ENCODE measurements around the gene UTP20.

Gene UTP20

DNA sequence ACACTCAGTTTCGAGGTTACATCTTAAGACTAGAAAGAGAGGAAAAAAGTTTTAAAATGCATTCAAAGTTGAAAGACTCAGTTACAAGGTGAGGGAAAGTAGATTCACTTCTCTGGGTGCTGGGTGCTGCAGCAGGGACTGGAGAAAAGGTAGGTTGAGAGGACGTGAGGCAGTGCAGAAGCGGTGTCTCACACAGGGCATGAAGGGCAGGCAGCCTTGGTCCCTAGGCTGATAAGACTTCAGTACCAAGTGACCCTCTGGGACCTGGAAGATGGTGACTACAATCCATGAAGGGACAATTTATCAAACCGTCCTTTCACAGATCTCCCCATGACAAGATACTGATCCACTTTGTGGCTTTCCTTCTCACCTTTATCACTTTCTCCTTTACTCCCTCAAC is 22.5 kb upstream of the UTP20 start:
- no peak overlapping the region for H3K27ac ChIP-seq
- TF ChIP-seq FOXP2 (optimal IDR thresholded peaks at IDR 0.05; ENCODE audit: control extremely low read depth, extremely low read length, insufficient read depth) (no peak), EZH2 (IDR thresholded peaks at IDR 0.05) (no peak), POLR2AphosphoS5 (IDR thresholded peaks at IDR 0.05; ENCODE audit: borderline replicate concordance, low read depth, low read length) (no peak)
- DNase-seq (ENCODE audit: low read depth, low spot score) = no peak
- no peak overlapping the region for H3K9ac ChIP-seq (ENCODE audit: insufficient read length)
- no peaks in the 10 kb centered on the region for H3K9me3 ChIP-seq (ENCODE audit: low read depth, low read length)
- no peak overlapping the region for H3K4me3 ChIP-seq
- H3K36me3 ChIP-seq (ENCODE audit: insufficient read depth, low read length) = no peaks in the 10 kb centered on the region

DNA sequence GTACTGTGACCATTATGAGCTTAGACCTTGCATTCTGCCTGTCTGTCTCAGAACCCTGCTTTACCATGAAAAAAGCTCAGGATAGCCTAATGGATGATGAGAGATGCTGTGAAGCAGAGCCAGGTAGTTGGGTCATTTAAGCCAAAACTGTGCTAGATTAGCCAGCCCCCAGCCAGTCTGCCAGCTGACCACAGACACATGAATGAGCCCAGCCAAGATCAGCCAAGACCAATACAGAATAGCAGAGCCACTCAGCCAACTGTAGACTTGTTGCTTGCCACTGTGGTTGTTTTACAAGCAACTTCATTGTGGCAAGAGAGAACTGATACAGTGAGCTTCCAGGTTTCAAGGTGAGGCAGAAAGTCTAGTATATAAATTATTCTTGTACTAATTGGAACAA is 12.8 kb upstream of the UTP20 start:
- Histone ChIP-seq H3K36me3 (ENCODE audit: insufficient read depth, low read length) (no peaks in the 10 kb centered on the region), H3K27ac (no peak overlapping the region), H3K9ac (ENCODE audit: insufficient read length) (no peak overlapping the region), H3K4me3 (no peak overlapping the region), H3K9me3 (ENCODE audit: low read depth, low read length) (no peaks in the 10 kb centered on the region)
- DNase-seq (ENCODE audit: low read depth, low spot score) = no peak
- TF ChIP-seq FOXP2 (optimal IDR thresholded peaks at IDR 0.05; ENCODE audit: control extremely low read depth, extremely low read length, insufficient read depth) (no peak), EZH2 (IDR thresholded peaks at IDR 0.05) (no peak), POLR2AphosphoS5 (IDR thresholded peaks at IDR 0.05; ENCODE audit: borderline replicate concordance, low read depth, low read length) (no peak)

DNA sequence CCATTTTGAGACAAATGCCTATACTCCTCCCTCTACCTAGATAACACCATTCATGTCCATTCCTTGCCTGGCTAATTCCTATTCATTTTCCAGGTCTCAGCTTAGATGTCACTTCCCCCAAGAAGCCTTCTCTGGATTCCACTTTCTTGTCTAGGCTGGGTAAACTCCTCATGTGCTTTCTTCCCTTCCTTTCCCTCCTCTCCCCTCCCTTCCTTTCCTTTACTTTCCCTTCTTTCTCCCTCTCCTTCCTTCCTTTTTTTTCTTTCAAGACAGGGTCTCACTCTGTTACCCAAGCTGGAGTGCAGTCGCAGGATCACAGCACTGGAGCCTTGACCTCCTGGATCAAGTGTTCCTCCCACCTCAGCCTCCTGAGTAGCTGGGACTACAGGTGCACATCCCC is 3.5 kb upstream of the UTP20 start:
- H3K4me3 ChIP-seq = no peak overlapping the region
- H3K36me3 ChIP-seq (ENCODE audit: insufficient read depth, low read length) = no peaks in the 10 kb centered on the region
- TF ChIP-seq FOXP2 (optimal IDR thresholded peaks at IDR 0.05; ENCODE audit: control extremely low read depth, extremely low read length, insufficient read depth) (no peak), POLR2AphosphoS5 (IDR thresholded peaks at IDR 0.05; ENCODE audit: borderline replicate concordance, low read depth, low read length) (no peak), EZH2 (IDR thresholded peaks at IDR 0.05) (no peak)
- no peak for DNase-seq (ENCODE audit: low read depth, low spot score)
- no peaks in the 10 kb centered on the region for H3K9me3 ChIP-seq (ENCODE audit: low read depth, low read length)
- H3K9ac ChIP-seq (ENCODE audit: insufficient read length) = no peak overlapping the region
- no peak overlapping the region for H3K27ac ChIP-seq

DNA sequence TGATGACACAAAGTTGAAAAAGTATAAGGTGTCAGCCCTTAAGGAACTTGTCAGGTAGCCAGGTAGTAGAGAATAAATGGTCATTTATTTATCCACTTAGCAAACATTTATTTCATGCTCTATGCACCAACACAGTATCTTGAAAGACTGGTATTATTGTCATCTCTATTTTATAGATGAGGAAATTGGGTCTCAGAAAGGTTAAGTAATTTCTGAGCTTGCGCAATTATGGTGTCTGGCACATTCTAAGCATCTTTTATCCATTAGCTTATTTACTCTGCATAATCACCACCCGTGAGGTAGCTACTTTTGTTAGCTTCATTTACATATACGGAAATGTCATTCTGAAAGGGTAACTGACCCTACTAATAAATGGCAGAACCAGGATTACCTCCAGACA is 2.5 kb upstream of the UTP20 start:
- H3K36me3 ChIP-seq (ENCODE audit: insufficient read depth, low read length) = peaks cover 6% of the 10 kb centered on the region
- no peak overlapping the region for H3K9ac ChIP-seq (ENCODE audit: insufficient read length)
- TF ChIP-seq FOXP2 (optimal IDR thresholded peaks at IDR 0.05; ENCODE audit: control extremely low read depth, extremely low read length, insufficient read depth) = no peak
- no peak for TF ChIP-seq EZH2 (IDR thresholded peaks at IDR 0.05)
- no peaks in the 10 kb centered on the region for H3K9me3 ChIP-seq (ENCODE audit: low read depth, low read length)
- no peak overlapping the region for H3K27ac ChIP-seq
- DNase-seq (ENCODE audit: low read depth, low spot score) = no peak
- H3K4me3 ChIP-seq = no peak overlapping the region

DNA sequence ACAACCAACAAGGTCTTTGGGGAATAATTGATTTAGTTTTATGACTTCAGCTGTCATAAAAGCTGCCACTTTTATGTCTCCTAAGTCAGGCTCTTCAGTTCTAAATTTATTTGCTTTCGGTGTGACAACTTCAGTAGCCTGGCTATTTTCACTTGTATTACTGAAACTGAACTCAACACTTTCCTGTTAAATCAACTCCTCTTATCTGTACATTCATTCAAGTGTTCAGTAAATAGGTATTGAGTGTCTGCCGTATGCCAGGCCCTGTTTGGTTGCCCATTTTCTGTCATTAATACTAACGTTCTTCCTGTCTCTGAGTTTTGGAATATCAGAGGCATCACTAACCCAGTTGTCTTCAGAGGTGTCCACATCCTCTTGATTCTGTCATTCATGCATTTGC is 7.5 kb downstream of the UTP20 start:
- Histone ChIP-seq H3K9ac (ENCODE audit: insufficient read length) (no peak overlapping the region), H3K36me3 (ENCODE audit: insufficient read depth, low read length) (peaks cover 89% of the 10 kb centered on the region), H3K4me3 (no peak overlapping the region), H3K9me3 (ENCODE audit: low read depth, low read length) (no peaks in the 10 kb centered on the region), H3K27ac (no peak overlapping the region)
- no peak for TF ChIP-seq EZH2 (IDR thresholded peaks at IDR 0.05)
- no peak for TF ChIP-seq POLR2AphosphoS5 (IDR thresholded peaks at IDR 0.05; ENCODE audit: borderline replicate concordance, low read depth, low read length)
- no peak for TF ChIP-seq FOXP2 (optimal IDR thresholded peaks at IDR 0.05; ENCODE audit: control extremely low read depth, extremely low read length, insufficient read depth)
- DNase-seq (ENCODE audit: low read depth, low spot score) = no peak

DNA sequence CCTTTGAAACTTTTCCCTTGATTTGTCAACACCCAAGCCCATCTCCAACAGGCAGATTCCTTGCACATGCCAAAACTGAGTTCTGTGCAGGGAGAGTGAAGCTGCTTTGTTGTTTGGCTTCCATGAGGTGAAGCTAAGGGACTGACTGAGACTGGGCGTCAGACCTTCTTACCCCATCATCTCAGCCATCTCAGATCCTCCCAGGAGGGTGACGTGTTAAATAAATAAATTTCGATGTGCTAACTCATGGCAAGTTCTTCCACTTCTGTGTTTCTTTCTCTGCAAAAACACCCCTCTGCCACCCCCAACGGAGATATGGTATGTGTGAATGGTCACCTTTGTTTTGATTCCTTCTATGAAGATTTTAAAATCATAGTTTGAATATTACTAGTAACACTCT is 17.8 kb downstream of the UTP20 start:
- Histone ChIP-seq H3K9me3 (ENCODE audit: low read depth, low read length) (no peaks in the 10 kb centered on the region), H3K4me3 (no peak overlapping the region), H3K27ac (no peak overlapping the region), H3K36me3 (ENCODE audit: insufficient read depth, low read length) (peaks cover 71% of the 10 kb centered on the region), H3K9ac (ENCODE audit: insufficient read length) (no peak overlapping the region)
- TF ChIP-seq FOXP2 (optimal IDR thresholded peaks at IDR 0.05; ENCODE audit: control extremely low read depth, extremely low read length, insufficient read depth) = no peak
- TF ChIP-seq EZH2 (IDR thresholded peaks at IDR 0.05) = no peak
- no peak for TF ChIP-seq POLR2AphosphoS5 (IDR thresholded peaks at IDR 0.05; ENCODE audit: borderline replicate concordance, low read depth, low read length)
- no peak for DNase-seq (ENCODE audit: low read depth, low spot score)

DNA sequence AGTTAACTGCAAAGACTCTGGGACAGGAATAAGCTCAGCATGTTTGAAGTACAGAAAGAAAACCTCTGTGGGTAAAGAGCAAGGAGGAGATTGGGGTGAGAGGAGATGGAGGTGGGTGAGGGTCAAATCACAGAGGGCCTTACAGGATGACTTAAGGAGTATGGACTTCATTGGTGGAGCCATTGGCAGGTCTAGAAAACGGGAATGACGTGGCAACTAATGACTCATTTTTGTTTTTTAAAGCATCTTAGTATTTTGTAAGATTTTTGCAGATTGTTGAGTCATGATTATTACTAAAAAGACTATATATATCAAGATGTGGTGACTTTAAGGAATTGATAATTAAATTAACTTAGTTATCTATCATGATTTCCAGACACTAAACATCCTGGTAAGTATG is 18.5 kb downstream of the UTP20 start:
- no peak for TF ChIP-seq POLR2AphosphoS5 (IDR thresholded peaks at IDR 0.05; ENCODE audit: borderline replicate concordance, low read depth, low read length)
- Histone ChIP-seq H3K4me3 (no peak overlapping the region), H3K27ac (no peak overlapping the region)

DNA sequence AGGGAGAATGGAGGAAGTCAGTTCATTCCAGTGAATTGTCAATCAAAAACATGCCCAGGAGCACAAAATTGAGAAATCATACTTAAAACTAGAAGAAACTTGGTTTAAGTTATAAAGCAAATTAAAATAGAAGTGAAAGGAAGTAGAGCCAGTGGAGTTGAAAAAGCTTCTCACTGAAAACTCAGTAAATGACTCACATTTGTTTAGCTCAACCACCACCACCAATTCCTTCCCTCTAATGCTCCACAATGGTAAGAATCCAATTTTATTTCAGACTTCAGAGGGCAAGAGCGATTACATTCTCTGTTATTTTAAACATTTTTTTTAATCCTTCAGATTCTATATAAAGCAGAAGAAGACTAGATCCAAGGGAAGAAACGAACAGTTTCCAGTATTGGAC is 19.4 kb downstream of the UTP20 start:
- Histone ChIP-seq H3K9ac (ENCODE audit: insufficient read length) (no peak overlapping the region), H3K36me3 (ENCODE audit: insufficient read depth, low read length) (peaks cover 81% of the 10 kb centered on the region), H3K9me3 (ENCODE audit: low read depth, low read length) (no peaks in the 10 kb centered on the region), H3K27ac (no peak overlapping the region), H3K4me3 (no peak overlapping the region)
- DNase-seq (ENCODE audit: low read depth, low spot score) = no peak
- TF ChIP-seq POLR2AphosphoS5 (IDR thresholded peaks at IDR 0.05; ENCODE audit: borderline replicate concordance, low read depth, low read length) (no peak), FOXP2 (optimal IDR thresholded peaks at IDR 0.05; ENCODE audit: control extremely low read depth, extremely low read length, insufficient read depth) (no peak), EZH2 (IDR thresholded peaks at IDR 0.05) (no peak)

More for the DNA sequence above, 18.5 kb downstream of the UTP20 start:
- H3K9ac ChIP-seq (ENCODE audit: insufficient read length) = no peak overlapping the region
- no peak for DNase-seq (ENCODE audit: low read depth, low spot score)
- H3K9me3 ChIP-seq (ENCODE audit: low read depth, low read length) = no peaks in the 10 kb centered on the region
- peaks cover 73% of the 10 kb centered on the region for H3K36me3 ChIP-seq (ENCODE audit: insufficient read depth, low read length)

DNA sequence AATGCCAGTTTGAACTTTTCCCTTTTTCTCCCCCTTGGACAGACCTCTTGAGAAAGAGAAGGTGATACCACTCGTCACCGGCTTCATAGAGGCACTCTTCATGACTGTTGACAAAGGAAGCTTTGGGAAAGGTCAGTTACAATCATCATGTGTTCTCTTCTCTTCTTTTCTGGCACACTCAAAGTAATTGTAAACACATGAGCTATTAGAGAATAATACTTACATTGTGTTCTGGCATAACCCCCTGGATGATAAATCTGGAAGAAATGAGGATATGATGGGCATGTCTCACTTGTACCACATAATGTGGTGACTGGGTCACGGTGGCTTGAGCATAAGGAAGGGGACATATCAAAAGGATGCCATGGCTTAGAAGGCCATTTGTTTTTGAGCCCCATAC is 20.0 kb downstream of the UTP20 start:
- no peak for DNase-seq (ENCODE audit: low read depth, low spot score)
- no peaks in the 10 kb centered on the region for H3K9me3 ChIP-seq (ENCODE audit: low read depth, low read length)
- TF ChIP-seq POLR2AphosphoS5 (IDR thresholded peaks at IDR 0.05; ENCODE audit: borderline replicate concordance, low read depth, low read length) (no peak), EZH2 (IDR thresholded peaks at IDR 0.05) (no peak)
- no peak overlapping the region for H3K27ac ChIP-seq
- H3K9ac ChIP-seq (ENCODE audit: insufficient read length) = no peak overlapping the region
- peaks cover 81% of the 10 kb centered on the region for H3K36me3 ChIP-seq (ENCODE audit: insufficient read depth, low read length)
- H3K4me3 ChIP-seq = no peak overlapping the region

Measured in SK-N-MC (cell line).